Mucosa of descending colon (tissue), 3 donors: ENCODE results near the gene CIAO3. TPM values are rescaled to one million over a fixed set of nuclear protein-coding genes. Genes with fewer than 3 reads are reported as not detected.

Source experiments
- ATAC-seq: fragments of 200-7000 bp; cut with Tn5 transposase; one replicate; pipeline ENCODE4 v1.9.1; 2020; ENCODE audit warnings: mild to moderate bottlenecking, moderate library complexity
- DNase-seq, 3 donors: peaks; one replicate each; pipeline ENCODE4 v3.0.0-alpha.2; 2020
- H3K36me3 ChIP-seq: fragments of 200-600 bp; one replicate; pipeline ENCODE4 v1.8.0; 2021; ENCODE audit warnings: low read depth, mild to moderate bottlenecking
- H3K4me1 ChIP-seq: fragments of 200-600 bp; one replicate; pipeline ENCODE4 v1.8.0; 2021; ENCODE audit warnings: low read depth, mild to moderate bottlenecking
- H3K4me3 ChIP-seq: fragments of 200-600 bp; one replicate; pipeline ENCODE4 v1.8.0; 2021; ENCODE audit warnings: mild to moderate bottlenecking
- H3K9me3 ChIP-seq: fragments of 200-600 bp; one replicate; pipeline ENCODE4 v1.8.0; 2021; ENCODE audit warnings: mild to moderate bottlenecking
- intact Hi-C, 2 donors: fragments of 100-400 bp; cut with DNase I in 1 of 2; cut with micrococcal nuclease in 1 of 2; formaldehyde crosslinking; loops; one replicate each; pipeline versions ENCODE4 v1.11.0 to v1.11.1; 2022; cut with DNase I, micrococcal nuclease
- total RNA-seq, 3 donors: library from RNA; stranded (reverse); fragmentation: NEBNext Ultra II Directional in 2 of 3; extraction: Animal tissue kit (Norgen Biotek cat#: 25700) in 2 of 3; gene quantifications; one replicate each; pipeline versions ENCODE4 v1.2.1 to v1.2.4, GENCODE V29; 2021 to 2023
- TF ChIP-seq, protein P1 (sequence below): fragments of 200-600 bp; IDR thresholded peaks from one replicate; pipeline ENCODE4 v1.8.0; 2022; ENCODE audit warnings: antibody characterized with exemption, mild to moderate bottlenecking
- donor health status: DM: no; HTN: no; CAD: no; lungs with moderate emphysema.
- donor health status: DM: no; HTN: no; CAD: no.
- donor health status: DM: no; HTN: yes; CAD: no.

Gene CIAO3
- total RNA-seq, 3 donors from 2014 or later = 37.7 to 48.7 (median 47.6) TPM

DNA sequence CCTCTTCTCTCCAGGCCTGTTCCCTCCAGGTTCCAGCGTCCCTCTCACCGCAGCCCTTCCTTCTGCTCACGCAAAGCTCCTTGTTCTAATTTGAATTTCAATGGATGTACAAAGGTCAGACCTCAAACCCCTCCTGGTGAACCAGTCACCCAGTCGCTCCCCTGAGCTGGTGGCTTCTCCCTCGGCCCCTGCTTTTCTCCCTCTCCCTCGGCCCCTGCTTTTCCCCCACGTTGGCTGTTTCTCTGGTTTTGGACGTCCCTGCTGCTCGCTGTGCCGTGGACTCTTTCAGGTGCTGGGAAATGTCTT is 11.2 kb upstream of the CIAO3 start:
- intact Hi-C loops = no loop called here
- no peak overlapping the region for H3K4me3 ChIP-seq
- TF ChIP-seq, protein P1, sequence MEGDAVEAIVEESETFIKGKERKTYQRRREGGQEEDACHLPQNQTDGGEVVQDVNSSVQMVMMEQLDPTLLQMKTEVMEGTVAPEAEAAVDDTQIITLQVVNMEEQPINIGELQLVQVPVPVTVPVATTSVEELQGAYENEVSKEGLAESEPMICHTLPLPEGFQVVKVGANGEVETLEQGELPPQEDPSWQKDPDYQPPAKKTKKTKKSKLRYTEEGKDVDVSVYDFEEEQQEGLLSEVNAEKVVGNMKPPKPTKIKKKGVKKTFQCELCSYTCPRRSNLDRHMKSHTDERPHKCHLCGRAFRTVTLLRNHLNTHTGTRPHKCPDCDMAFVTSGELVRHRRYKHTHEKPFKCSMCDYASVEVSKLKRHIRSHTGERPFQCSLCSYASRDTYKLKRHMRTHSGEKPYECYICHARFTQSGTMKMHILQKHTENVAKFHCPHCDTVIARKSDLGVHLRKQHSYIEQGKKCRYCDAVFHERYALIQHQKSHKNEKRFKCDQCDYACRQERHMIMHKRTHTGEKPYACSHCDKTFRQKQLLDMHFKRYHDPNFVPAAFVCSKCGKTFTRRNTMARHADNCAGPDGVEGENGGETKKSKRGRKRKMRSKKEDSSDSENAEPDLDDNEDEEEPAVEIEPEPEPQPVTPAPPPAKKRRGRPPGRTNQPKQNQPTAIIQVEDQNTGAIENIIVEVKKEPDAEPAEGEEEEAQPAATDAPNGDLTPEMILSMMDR = no peak
- no peaks in the 10 kb centered on the region for H3K9me3 ChIP-seq
- H3K4me1 ChIP-seq = no peaks in the 10 kb centered on the region
- H3K36me3 ChIP-seq = no peaks in the 10 kb centered on the region
- no peak for ATAC-seq
- no peak for DNase-seq

DNA sequence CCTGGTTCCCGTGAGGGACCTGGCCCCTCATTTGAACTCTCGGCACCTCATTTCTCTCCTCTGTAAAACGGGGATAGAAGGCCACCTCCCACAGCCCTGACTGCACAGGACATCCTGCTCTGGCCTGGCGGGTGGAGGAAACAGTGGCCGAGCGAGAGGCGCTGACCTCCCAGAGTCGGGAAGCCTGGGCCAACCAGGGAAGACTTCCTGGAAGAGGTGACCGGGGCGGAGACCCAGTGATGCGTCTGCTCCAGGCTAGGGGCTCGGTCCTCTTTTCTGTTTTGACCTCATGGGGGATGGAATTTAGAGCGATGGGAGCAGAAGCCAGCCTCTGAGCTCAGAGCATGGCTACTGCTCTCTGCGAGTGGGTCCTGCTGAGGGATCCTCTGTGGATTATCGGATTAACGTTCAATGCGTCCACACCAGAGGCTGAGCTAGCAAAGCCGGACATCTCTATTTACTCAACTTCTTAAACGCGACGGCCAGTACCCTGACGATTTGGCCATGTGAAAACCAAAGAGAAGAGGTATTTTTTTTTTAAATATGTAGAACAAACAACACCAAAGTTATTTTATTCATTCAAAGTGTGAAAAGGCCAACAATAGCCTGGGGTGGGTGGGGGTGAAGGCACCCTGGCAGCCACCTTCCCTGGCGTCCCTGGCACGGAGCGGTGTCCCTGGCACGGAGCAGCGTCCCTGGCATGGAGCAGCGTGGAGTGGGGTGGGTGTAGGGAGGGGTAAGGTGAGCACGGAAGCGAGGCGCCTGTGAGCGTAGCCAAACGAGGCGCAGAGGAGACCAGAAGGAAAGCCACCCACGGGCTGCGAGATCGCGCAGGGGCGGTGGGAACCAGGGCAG is 10.6 kb upstream of the CIAO3 start:
- Histone ChIP-seq H3K4me1 (no peaks in the 10 kb centered on the region), H3K9me3 (no peaks in the 10 kb centered on the region), H3K4me3 (no peak overlapping the region), H3K36me3 (no peaks in the 10 kb centered on the region)
- TF ChIP-seq, protein P1 = no peak
- DNase-seq = peak in 1 of 3 donors; percentile 43
- no peak for ATAC-seq
- intact Hi-C loops = no loop called here

DNA sequence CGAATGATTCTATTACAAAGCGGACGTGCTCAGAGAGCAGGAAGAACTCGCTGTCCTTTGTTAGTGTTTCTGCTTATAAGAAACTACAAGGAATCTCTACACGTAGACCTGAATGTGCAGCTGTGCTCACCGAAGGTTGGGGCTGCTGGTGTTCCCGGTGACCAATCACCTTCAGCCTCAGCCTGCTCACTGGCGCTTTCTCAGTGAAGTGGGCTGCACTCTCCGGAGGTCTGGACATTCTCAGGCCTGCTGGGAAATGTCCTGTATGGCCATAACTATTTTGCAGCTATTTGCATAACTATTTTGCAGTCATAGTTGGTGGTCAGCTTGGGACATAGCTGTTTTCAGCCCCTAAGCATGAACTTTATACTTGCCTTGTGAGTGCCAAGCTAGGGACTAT is 9.7 kb upstream of the CIAO3 start:
- Histone ChIP-seq H3K36me3 (no peaks in the 10 kb centered on the region), H3K4me1 (no peaks in the 10 kb centered on the region), H3K4me3 (no peak overlapping the region), H3K9me3 (no peaks in the 10 kb centered on the region)
- TF ChIP-seq, protein P1 = no peak
- DNase-seq (no peak), ATAC-seq (no peak)
- intact Hi-C loops = no loop called here

DNA sequence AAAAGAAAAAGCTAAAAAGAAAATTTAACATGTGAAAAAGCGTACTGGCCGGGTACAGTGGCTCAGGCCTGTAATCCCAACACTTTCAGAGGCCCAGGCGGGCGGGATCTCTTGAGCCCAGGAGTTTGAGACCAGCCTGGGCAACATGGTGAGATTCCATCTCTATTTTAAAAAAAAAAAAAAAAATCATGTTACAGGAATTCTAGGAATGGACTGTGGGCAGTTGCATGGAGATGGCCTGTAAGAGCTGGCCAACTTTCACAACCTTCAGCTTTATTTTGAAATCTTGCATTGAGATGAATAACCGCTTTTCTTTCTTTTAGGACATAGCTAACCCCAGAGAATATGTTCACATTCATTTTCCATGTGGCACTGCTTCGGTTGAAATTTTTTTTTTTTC is 8.2 kb upstream of the CIAO3 start:
- intact Hi-C loops = no loop called here
- Histone ChIP-seq H3K4me3 (no peak overlapping the region), H3K9me3 (no peaks in the 10 kb centered on the region), H3K4me1 (no peaks in the 10 kb centered on the region), H3K36me3 (no peaks in the 10 kb centered on the region)
- DNase-seq (no peak), ATAC-seq (no peak)
- TF ChIP-seq, protein P1 = no peak

DNA sequence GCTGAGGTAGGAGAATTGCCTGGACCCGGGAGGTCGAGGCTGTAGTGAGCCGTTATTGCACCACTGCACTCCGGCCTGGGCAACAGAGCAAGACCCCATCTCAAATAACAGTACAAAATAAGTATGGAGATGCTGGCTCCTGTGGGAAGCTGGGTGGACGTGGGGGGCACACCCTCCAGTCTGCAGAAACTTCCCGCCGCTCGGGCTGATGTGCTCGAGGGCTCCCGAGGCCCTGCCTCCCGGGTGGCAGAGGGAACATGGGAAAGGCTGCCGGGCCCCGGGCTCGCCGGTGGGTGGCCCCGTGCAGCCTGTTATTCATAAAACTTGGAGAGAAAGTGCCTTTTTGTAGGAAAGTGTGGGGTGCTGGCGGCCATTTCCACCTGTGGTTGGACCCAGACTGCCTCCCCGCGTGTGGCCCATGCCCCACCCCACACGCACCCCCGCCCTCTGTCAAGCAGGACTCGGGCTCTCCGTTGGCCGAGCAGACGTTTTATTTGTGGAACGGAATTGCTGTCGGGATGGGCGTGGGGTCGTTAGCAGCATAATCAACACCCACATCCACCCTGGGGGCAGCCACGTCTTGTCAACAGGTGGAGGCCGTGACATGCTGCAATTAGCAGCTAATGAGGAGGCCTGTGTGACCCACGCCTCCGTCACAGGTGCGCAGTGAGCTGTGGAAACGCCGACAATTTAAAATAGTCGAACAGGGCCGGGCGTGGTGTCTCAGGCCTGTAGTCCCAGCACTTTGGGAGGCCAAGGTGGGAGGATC is 7.4 kb upstream of the CIAO3 start:
- Histone ChIP-seq H3K4me1 (no peaks in the 10 kb centered on the region), H3K36me3 (no peaks in the 10 kb centered on the region), H3K4me3 (no peak overlapping the region), H3K9me3 (no peaks in the 10 kb centered on the region)
- intact Hi-C loops = no loop called here
- no peak for ATAC-seq
- no peak for DNase-seq
- TF ChIP-seq, protein P1 = no peak
